Suprapubic skin (tissue), 4 donors: Measurements from ENCODE around the gene CENPK.

Experiments
- CTCF ChIP-seq, 2 donors: fragments of 200-600 bp in 1 of 2; fragments of 450-650 bp in 1 of 2; sonication (generic) in 1 of 2; IDR thresholded peaks; one replicate each; pipeline ENCODE4 v1.5.1; 2016 to 2019; ENCODE audit warnings: antibody characterized with exemption in 2 of 2, mild to moderate bottlenecking in 1 of 2, moderate library complexity in 1 of 2
- POLR2A ChIP-seq, 2 donors: fragments of 450-650 bp; IDR thresholded peaks; one replicate each; pipeline ENCODE4 v1.6.1; 2017; ENCODE audit warnings: antibody characterized with exemption in 2 of 2, mild to moderate bottlenecking in 2 of 2, moderate library complexity in 2 of 2
- POLR2AphosphoS5 ChIP-seq, 3 donors: sonication (generic); formaldehyde crosslinking; IDR thresholded peaks; one replicate each; pipeline ENCODE4 v1.6.1; 2017; ENCODE audit warnings: antibody characterized with exemption in 3 of 3

DNA sequence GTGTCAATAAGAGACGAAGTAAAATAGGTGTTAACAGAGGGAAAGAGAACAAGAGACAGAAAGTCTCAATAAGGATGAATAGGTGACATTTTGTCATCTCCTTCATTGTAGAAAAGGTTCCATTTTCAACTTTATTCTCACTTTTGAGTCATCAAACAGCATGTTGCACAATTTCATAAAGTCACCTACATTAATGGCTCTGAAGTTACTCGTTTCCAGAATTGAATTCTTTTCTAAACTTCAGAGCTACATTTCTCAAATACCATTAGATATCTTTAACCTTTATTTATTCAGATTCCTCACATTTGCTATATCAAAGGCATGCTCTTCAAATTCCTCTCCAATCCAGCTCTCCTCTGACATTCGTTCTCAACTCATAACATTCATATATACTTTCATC is 94.3 kb downstream of the CENPK start:
- TF ChIP-seq CTCF (IDR thresholded peaks at IDR 0.05) (no peak), POLR2A (IDR thresholded peaks at IDR 0.05) (no peak), POLR2AphosphoS5 (IDR thresholded peaks at IDR 0.05) (no peak)
